ENCODE results near the gene VEGFD. TPM values are rescaled to one million over a fixed set of nuclear protein-coding genes. Genes with fewer than 3 reads are reported as not detected.

Gene VEGFD
- total RNA-seq (2021) (0.62 and 0.90 TPM in 2 replicates), Bru-seq, nascent RNA (percentile 61 among the genes with signal in this experiment), BruChase-seq, experiment 1, labeled RNA remaining after a 2-hour chase (percentile 54 among the genes with signal in this experiment), BruChase-seq, experiment 2, labeled RNA remaining after a 6-hour chase (percentile 43 among the genes with signal in this experiment)
- long read RNA-seq, partial matches to known transcripts, result 0 of 3 reads
- long read RNA-seq, other reads (novel, unspliced or antisense), result 3 of 3 reads

GRCh38 chrX:15384304-15384703 is at the start of gene VEGFD:
TSS of gene VEGFD (minus strand) at chrX:15384413. CDS start at chrX:15383946, 467 bp downstream.
- Histone ChIP-seq H3K4me1 (ENCODE audit: insufficient read depth, low read length, poor library complexity, severe bottlenecking) (no peaks in the 10 kb centered on the region), H3K9me3 (ENCODE audit: low read depth, low read length, poor library complexity, severe bottlenecking) (no peaks in the 10 kb centered on the region), H3K27me3 (replicated peaks; ENCODE audit: insufficient read depth, low read depth, low read length, poor library complexity) (no peaks in the 10 kb centered on the region), H3K4me3 (ENCODE audit: low read depth, low read length, poor library complexity, severe bottlenecking) (no peak within 1 kb of the TSS), H3K27ac (ENCODE audit: low read depth, low read length, poor library complexity, severe bottlenecking) (no peak within 1 kb of the TSS), H3K36me3 (ENCODE audit: insufficient read depth, low read length, poor library complexity, severe bottlenecking) (no peaks in the 10 kb centered on the region)
- ChIA-PET CTCF (no interaction called here), POLR2A (ENCODE audit: low non-redundant PET) (no interaction called here)
- no peak for TF ChIP-seq EZH2 (IDR thresholded peaks at IDR 0.05; ENCODE audit: borderline replicate concordance, low read depth, low read length, poor library complexity, severe bottlenecking)
- TF ChIP-seq CTCF (conservative IDR thresholded peaks at IDR 0.05; ENCODE audit: low read depth, low read length), result no peak
- no peak for DNase-seq (ENCODE audit: low spot score)
- intact Hi-C loops (cut with micrococcal nuclease; ENCODE audit: unreplicated experiment), result no loop called here
- no TSS peak for BruUV-seq (replicated peaks)

GRCh38 chrX:15430584-15430983 is 46.4 kb upstream of the VEGFD start:
- BruUV-seq (replicated peaks), result no TSS peak
- Histone ChIP-seq H3K27ac (ENCODE audit: low read depth, low read length, poor library complexity, severe bottlenecking) (no peak overlapping the region), H3K27me3 (replicated peaks; ENCODE audit: insufficient read depth, low read depth, low read length, poor library complexity) (no peaks in the 10 kb centered on the region), H3K36me3 (ENCODE audit: insufficient read depth, low read length, poor library complexity, severe bottlenecking) (no peaks in the 10 kb centered on the region), H3K4me1 (ENCODE audit: insufficient read depth, low read length, poor library complexity, severe bottlenecking) (peaks cover 6% of the 10 kb centered on the region), H3K9me3 (ENCODE audit: low read depth, low read length, poor library complexity, severe bottlenecking) (no peaks in the 10 kb centered on the region), H3K4me3 (ENCODE audit: low read depth, low read length, poor library complexity, severe bottlenecking) (no peak overlapping the region)
- CTCF ChIA-PET, result no interaction called here
- TF ChIP-seq CTCF (conservative IDR thresholded peaks at IDR 0.05; ENCODE audit: low read depth, low read length) (no peak), EZH2 (IDR thresholded peaks at IDR 0.05; ENCODE audit: borderline replicate concordance, low read depth, low read length, poor library complexity, severe bottlenecking) (no peak)
- intact Hi-C loops (cut with micrococcal nuclease; ENCODE audit: unreplicated experiment), result no loop called here
- POLR2A ChIA-PET (ENCODE audit: low non-redundant PET), result no interaction called here
- DNase-seq (ENCODE audit: low spot score), result peak; percentile 51

- no peak for TF ChIP-seq EZH2 (IDR thresholded peaks at IDR 0.05; ENCODE audit: borderline replicate concordance, low read depth, low read length, poor library complexity, severe bottlenecking)
- no peak for TF ChIP-seq CTCF (conservative IDR thresholded peaks at IDR 0.05; ENCODE audit: low read depth, low read length)
- BruUV-seq (replicated peaks), result no TSS peak
- Histone ChIP-seq H3K36me3 (ENCODE audit: insufficient read depth, low read length, poor library complexity, severe bottlenecking) (no peaks in the 10 kb centered on the region), H3K4me1 (ENCODE audit: insufficient read depth, low read length, poor library complexity, severe bottlenecking) (peaks cover 6% of the 10 kb centered on the region), H3K27me3 (replicated peaks; ENCODE audit: insufficient read depth, low read depth, low read length, poor library complexity) (no peaks in the 10 kb centered on the region), H3K27ac (ENCODE audit: low read depth, low read length, poor library complexity, severe bottlenecking) (no peak overlapping the region), H3K9me3 (ENCODE audit: low read depth, low read length, poor library complexity, severe bottlenecking) (no peaks in the 10 kb centered on the region), H3K4me3 (ENCODE audit: low read depth, low read length, poor library complexity, severe bottlenecking) (no peak overlapping the region)
- ChIA-PET POLR2A (ENCODE audit: low non-redundant PET) (no interaction called here), CTCF (no interaction called here)
- intact Hi-C loops (cut with micrococcal nuclease; ENCODE audit: unreplicated experiment), result no loop called here
- DNase-seq (ENCODE audit: low spot score), result no peak
Observed at GRCh38 chrX:15430076-15430475, 45.9 kb upstream of the VEGFD start.

Data from A673 (cell line).